MCF 10A (cell line): ENCODE measurements around the gene NPAS1. TPM values are rescaled to one million over a fixed set of nuclear protein-coding genes. Genes with fewer than 3 reads are reported as not detected.

Experiments used
- BruUV-seq: library from RNA; stranded (reverse); fragments of 400-500 nt; replicated peaks from 2 replicates; lab custom pipeline; 2021; lab: Mats Ljungman, UMichigan
- CTCF ChIA-PET: fragments of 300-600 bp; sonication (Branson Sonifier 250); formaldehyde crosslinking; extraction: SDS; loops from one replicate; lab custom pipeline; 2021; ENCODE audit warnings: antibody characterized with exemption, inconsistent platforms; lab: Yijun Ruan, JAX
- POLR2A ChIA-PET: fragments of 300-600, 350-650 bp; sonication (Branson Sonifier 250); formaldehyde crosslinking; extraction: SDS; loops from one replicate; lab custom pipeline; 2020; ENCODE audit warnings: antibody characterized with exemption, inconsistent platforms; lab: Yijun Ruan, JAX
- DNase-seq: peaks from one replicate; pipeline ENCODE4 v3.0.0-alpha.2; 2018; ENCODE audit not compliant: unreplicated experiment
- H3K27ac Mint-ChIP-seq: one replicate; pipeline ENCODE4 v1.8.0; 2022; ENCODE audit warnings: mild to moderate bottlenecking, low read depth, mixed read lengths; ENCODE audit not compliant: unreplicated experiment
- H3K27me3 Mint-ChIP-seq: one replicate; pipeline ENCODE4 v1.8.0; 2022; ENCODE audit warnings: mixed read lengths; ENCODE audit not compliant: insufficient read depth, unreplicated experiment
- H3K36me3 Mint-ChIP-seq: one replicate; pipeline ENCODE4 v1.8.0; 2022; ENCODE audit warnings: mild to moderate bottlenecking, moderate library complexity, mixed read lengths; ENCODE audit not compliant: insufficient read depth, unreplicated experiment
- H3K4me1 Mint-ChIP-seq: one replicate; pipeline ENCODE4 v1.8.0; 2022; ENCODE audit warnings: mixed read lengths; ENCODE audit not compliant: insufficient read depth, unreplicated experiment
- H3K4me3 Mint-ChIP-seq: one replicate; pipeline ENCODE4 v1.8.0; 2022; ENCODE audit warnings: mild to moderate bottlenecking, moderate library complexity, mixed read lengths; ENCODE audit not compliant: unreplicated experiment
- H3K9me3 Mint-ChIP-seq: one replicate; pipeline ENCODE4 v1.8.0; 2022; ENCODE audit warnings: mixed read lengths; ENCODE audit not compliant: unreplicated experiment
- intact Hi-C: fragments of 100-400 bp; cut with micrococcal nuclease; formaldehyde crosslinking; loops from 2 replicates; pipeline ENCODE4 v1.14.1; 2022
- total RNA-seq: library from RNA; stranded (reverse); gene quantifications from 2 replicates; pipeline ENCODE4 v1.2.3, GENCODE V29; 2022
- TF ChIP-seq, protein P1 (sequence below): fragments of 200-600 bp; IDR thresholded peaks from one replicate; pipeline ENCODE4 v1.8.0; 2022; ENCODE audit warnings: antibody characterized with exemption, mild to moderate bottlenecking; ENCODE audit not compliant: unreplicated experiment

Gene NPAS1
- total RNA-seq, 1 experiment from 2014 or later, result 0.68 TPM

DNA sequence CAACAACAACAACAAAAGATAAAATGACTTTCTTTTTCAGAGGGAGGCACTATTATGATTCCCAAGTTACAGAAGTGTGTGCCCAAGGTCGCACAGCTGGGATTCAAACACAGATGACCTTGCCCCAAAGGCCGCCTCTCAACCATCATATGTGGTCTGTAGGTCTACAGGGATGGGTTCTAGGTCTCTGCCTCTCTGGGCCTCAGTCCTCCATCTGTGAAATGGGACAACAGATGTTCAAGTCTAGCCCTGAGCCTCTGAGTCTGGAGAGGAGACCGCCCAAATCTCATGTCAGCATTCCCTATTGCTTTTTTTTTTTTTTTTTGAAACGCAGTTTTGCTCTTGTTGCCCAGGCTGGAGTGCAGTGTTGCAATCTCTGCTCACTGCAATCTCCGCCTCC lies 4.9 kb downstream of the NPAS1 start:
- H3K4me1 Mint-ChIP-seq, result peaks cover 5% of the 10 kb centered on the region
- ChIA-PET CTCF (no interaction called here), POLR2A (interaction anchor here (0.6 kb wide), 1 partner anchor 175 kb away, joined by 3 read pairs; no protein-coding TSS in a partner anchor)
- no peak overlapping the region for H3K4me3 Mint-ChIP-seq
- TF ChIP-seq, protein P1, sequence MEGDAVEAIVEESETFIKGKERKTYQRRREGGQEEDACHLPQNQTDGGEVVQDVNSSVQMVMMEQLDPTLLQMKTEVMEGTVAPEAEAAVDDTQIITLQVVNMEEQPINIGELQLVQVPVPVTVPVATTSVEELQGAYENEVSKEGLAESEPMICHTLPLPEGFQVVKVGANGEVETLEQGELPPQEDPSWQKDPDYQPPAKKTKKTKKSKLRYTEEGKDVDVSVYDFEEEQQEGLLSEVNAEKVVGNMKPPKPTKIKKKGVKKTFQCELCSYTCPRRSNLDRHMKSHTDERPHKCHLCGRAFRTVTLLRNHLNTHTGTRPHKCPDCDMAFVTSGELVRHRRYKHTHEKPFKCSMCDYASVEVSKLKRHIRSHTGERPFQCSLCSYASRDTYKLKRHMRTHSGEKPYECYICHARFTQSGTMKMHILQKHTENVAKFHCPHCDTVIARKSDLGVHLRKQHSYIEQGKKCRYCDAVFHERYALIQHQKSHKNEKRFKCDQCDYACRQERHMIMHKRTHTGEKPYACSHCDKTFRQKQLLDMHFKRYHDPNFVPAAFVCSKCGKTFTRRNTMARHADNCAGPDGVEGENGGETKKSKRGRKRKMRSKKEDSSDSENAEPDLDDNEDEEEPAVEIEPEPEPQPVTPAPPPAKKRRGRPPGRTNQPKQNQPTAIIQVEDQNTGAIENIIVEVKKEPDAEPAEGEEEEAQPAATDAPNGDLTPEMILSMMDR, result no peak
- H3K9me3 Mint-ChIP-seq, result no peaks in the 10 kb centered on the region
- no peak overlapping the region for H3K27ac Mint-ChIP-seq
- H3K27me3 Mint-ChIP-seq, result peaks cover 46% of the 10 kb centered on the region
- intact Hi-C loops, result no loop called here
- DNase-seq, result no peak
- BruUV-seq, result no TSS peak
- no peaks in the 10 kb centered on the region for H3K36me3 Mint-ChIP-seq

DNA sequence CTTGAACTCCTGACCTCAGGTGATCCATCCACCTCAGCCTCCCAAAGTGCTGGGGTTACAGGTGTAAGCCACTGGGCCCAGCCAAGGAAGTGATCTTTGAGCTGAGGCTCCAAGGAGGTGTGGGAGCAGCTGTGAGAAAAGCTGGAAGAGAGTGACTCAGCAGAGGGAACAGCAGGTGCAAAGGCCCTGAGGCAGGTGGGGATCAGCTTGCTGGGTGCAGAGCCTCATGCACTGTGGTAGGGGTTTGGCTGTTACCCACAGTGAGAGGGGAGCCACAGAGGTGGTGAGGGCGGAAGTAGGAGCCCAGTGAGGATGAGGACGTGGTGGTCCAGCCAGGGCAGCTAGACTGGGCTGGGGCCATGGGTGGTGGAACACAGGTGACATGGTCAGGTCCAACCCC lies 6.5 kb downstream of the NPAS1 start:
- TF ChIP-seq, protein P1, result no peak
- BruUV-seq, result no TSS peak
- intact Hi-C loops, result no loop called here
- CTCF ChIA-PET, result interaction anchor here (1.1 kb wide), 2 partner anchors 13 to 87 kb away, joined by 3 to 7 read pairs; partner anchors contain the start of gene ZC3H4
- no peaks in the 10 kb centered on the region for H3K36me3 Mint-ChIP-seq
- no peak for DNase-seq
- H3K4me1 Mint-ChIP-seq, result peaks cover 3% of the 10 kb centered on the region
- POLR2A ChIA-PET, result interaction anchor here (1.0 kb wide), 1 partner anchor 87 kb away, joined by 3 read pairs; the partner anchor contains the start of gene ZC3H4
- H3K27ac Mint-ChIP-seq, result no peak overlapping the region
- H3K27me3 Mint-ChIP-seq, result peaks cover 41% of the 10 kb centered on the region
- H3K4me3 Mint-ChIP-seq, result no peak overlapping the region
- H3K9me3 Mint-ChIP-seq, result no peaks in the 10 kb centered on the region

DNA sequence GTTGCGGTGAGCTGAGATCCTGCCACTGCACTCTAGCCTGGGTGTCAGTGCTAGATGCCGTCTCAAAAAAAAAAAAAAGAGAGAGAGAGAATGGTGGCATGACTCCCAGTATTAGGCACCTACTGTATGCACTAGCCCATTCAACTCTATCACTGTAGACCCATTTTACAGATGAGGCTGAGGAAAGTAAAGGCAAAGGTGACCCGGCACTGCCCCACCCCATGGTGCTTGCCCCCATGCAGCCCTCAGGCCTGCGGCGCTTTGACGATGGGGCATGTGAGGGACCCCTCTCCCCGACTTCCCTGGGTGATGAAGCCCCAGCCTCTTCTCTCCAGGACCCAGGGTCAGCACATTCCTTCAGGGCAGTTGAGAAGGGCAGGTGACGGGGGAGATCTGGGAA lies 7.3 kb downstream of the NPAS1 start:
- H3K27me3 Mint-ChIP-seq, result peaks cover 34% of the 10 kb centered on the region
- no peak for DNase-seq
- CTCF ChIA-PET, result no interaction called here

GRCh38 chr19:47027586-47028088 lies 8.0 kb downstream of the NPAS1 start:
- no peaks in the 10 kb centered on the region for H3K9me3 Mint-ChIP-seq
- POLR2A ChIA-PET, result no interaction called here
- DNase-seq, result no peak
- H3K4me3 Mint-ChIP-seq, result no peak overlapping the region
- H3K36me3 Mint-ChIP-seq, result no peaks in the 10 kb centered on the region
- peaks cover 26% of the 10 kb centered on the region for H3K27me3 Mint-ChIP-seq
- no peak overlapping the region for H3K27ac Mint-ChIP-seq
- TF ChIP-seq, protein P1, result no peak
- CTCF ChIA-PET, result interaction anchor here (1.0 kb wide), 1 partner anchor 14 kb away, joined by 5 read pairs; no protein-coding TSS in a partner anchor
- H3K4me1 Mint-ChIP-seq, result no peaks in the 10 kb centered on the region
- no TSS peak for BruUV-seq
- intact Hi-C loops, result no loop called here

More for the DNA sequence above, 7.3 kb downstream of the NPAS1 start:
- Mint-ChIP-seq H3K27ac (no peak overlapping the region), H3K36me3 (no peaks in the 10 kb centered on the region), H3K4me3 (no peak overlapping the region), H3K9me3 (no peaks in the 10 kb centered on the region), H3K4me1 (no peaks in the 10 kb centered on the region)
- POLR2A ChIA-PET, result no interaction called here
- intact Hi-C loops, result no loop called here
- TF ChIP-seq, protein P1, result no peak
- no TSS peak for BruUV-seq
